ENCODE data around the gene GSTP1. TPM values are rescaled to one million over a fixed set of nuclear protein-coding genes. Genes with fewer than 3 reads are reported as not detected.

GSTP1 gene
- total RNA-seq, 1 donor from 2014 or later, result 436 TPM

- H3K9me3 ChIP-seq (ENCODE audit: low read depth), result no peaks in the 10 kb centered on the region
- no peak within 1 kb of the TSS for H3K27ac ChIP-seq
- peak; percentile 100 for DNase-seq (ENCODE audit: low spot score)
- Mint-ChIP-seq H3K27me3 (ENCODE audit: insufficient read depth, low read depth) (peaks cover 17% of the 10 kb centered on the region), H3K27ac (peak within 1 kb of the TSS; percentile 69), H3K9me3 (peaks cover 7% of the 10 kb centered on the region), H3K36me3 (peaks cover 2% of the 10 kb centered on the region), H3K4me3 (peak within 1 kb of the TSS; percentile 97), H3K4me1 (peaks cover 39% of the 10 kb centered on the region)
- H3K79me2 ChIP-seq (ENCODE audit: low read depth), result peaks cover 10% of the 10 kb centered on the region
- H3K4me2 ChIP-seq, result peak within 1 kb of the TSS; percentile 87
- no peaks in the 10 kb centered on the region for H3K36me3 ChIP-seq
- H3K4me3 ChIP-seq, result peak within 1 kb of the TSS; percentile 96
- no peaks in the 10 kb centered on the region for H4K20me1 ChIP-seq (ENCODE audit: low read depth)
- peaks cover 28% of the 10 kb centered on the region for H3F3A ChIP-seq (ENCODE audit: low read depth)
- peak within 1 kb of the TSS; percentile 40 for H2AFZ ChIP-seq (replicated peaks)
- no peak for TF ChIP-seq EZH2 (IDR thresholded peaks at IDR 0.05)
- TF ChIP-seq CTCF (IDR thresholded peaks at IDR 0.05), result peak; percentile 59
- no peak for TF ChIP-seq EZH2phosphoT487 (IDR thresholded peaks at IDR 0.05)
- peak within 1 kb of the TSS; percentile 68 for H3K9ac ChIP-seq
- H3K4me1 ChIP-seq, result peaks cover 29% of the 10 kb centered on the region
- H3K27me3 ChIP-seq, result peaks cover 27% of the 10 kb centered on the region
Measured at GRCh38 chr11:67606492-67607295, 23.1 kb downstream of the GSTP1 start, which contains the start of gene NDUFV1. TSS of gene NDUFV1 (plus strand) at chr11:67606936. CDS start at chr11:67607005, 69 bp downstream.

DNA sequence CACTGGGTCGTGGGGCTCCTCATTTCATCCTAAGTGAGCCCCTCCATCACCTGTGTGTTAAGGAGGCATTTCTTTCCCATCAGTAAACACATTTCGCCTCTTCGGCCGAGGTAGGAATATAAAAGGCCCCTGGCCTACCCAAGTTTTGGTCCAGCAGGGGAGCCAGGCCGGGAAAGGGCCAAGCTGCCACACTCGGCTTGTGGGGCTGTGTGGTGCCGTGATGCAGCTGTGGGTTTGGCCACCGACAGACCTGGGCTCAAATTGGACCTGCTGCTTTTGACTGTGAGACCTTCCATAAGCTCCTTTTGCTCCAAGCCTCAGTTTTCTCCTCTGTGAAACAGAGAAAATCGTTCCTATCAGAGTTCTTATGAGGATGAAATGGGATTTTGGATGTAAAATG is 23.9 kb downstream of the GSTP1 start:
- DNase-seq (ENCODE audit: low spot score), result no peak
- Histone ChIP-seq H4K20me1 (ENCODE audit: low read depth) (no peaks in the 10 kb centered on the region), H3K36me3 (no peaks in the 10 kb centered on the region), H3K4me2 (peak overlapping the region; percentile 87), H3K79me2 (ENCODE audit: low read depth) (peaks cover 10% of the 10 kb centered on the region), H3K4me3 (peak overlapping the region; percentile 96), H3K9me3 (ENCODE audit: low read depth) (no peaks in the 10 kb centered on the region), H3K4me1 (peaks cover 29% of the 10 kb centered on the region), H3K27me3 (peaks cover 24% of the 10 kb centered on the region), H2AFZ (replicated peaks) (no peak overlapping the region), H3K9ac (peak overlapping the region; percentile 68), H3F3A (ENCODE audit: low read depth) (peaks cover 28% of the 10 kb centered on the region), H3K27ac (no peak overlapping the region)
- H3K4me3 Mint-ChIP-seq, result peak overlapping the region; percentile 97
- peaks cover 39% of the 10 kb centered on the region for H3K4me1 Mint-ChIP-seq
- H3K27ac Mint-ChIP-seq, result peak overlapping the region; percentile 69
- TF ChIP-seq EZH2 (IDR thresholded peaks at IDR 0.05) (no peak), CTCF (IDR thresholded peaks at IDR 0.05) (no peak), EZH2phosphoT487 (IDR thresholded peaks at IDR 0.05) (no peak)
- H3K36me3 Mint-ChIP-seq, result peaks cover 4% of the 10 kb centered on the region
- H3K9me3 Mint-ChIP-seq, result peaks cover 7% of the 10 kb centered on the region
- H3K27me3 Mint-ChIP-seq (ENCODE audit: insufficient read depth, low read depth), result peaks cover 17% of the 10 kb centered on the region

- H3F3A ChIP-seq (ENCODE audit: low read depth), result peaks cover 22% of the 10 kb centered on the region
- Mint-ChIP-seq H3K27me3 (ENCODE audit: insufficient read depth, low read depth) (peaks cover 13% of the 10 kb centered on the region), H3K4me3 (peak overlapping the region; percentile 97), H3K9me3 (no peaks in the 10 kb centered on the region), H3K4me1 (peaks cover 32% of the 10 kb centered on the region), H3K27ac (no peak overlapping the region), H3K36me3 (peaks cover 5% of the 10 kb centered on the region)
- H3K9me3 ChIP-seq (ENCODE audit: low read depth), result no peaks in the 10 kb centered on the region
- no peak for TF ChIP-seq EZH2phosphoT487 (IDR thresholded peaks at IDR 0.05)
- TF ChIP-seq EZH2 (IDR thresholded peaks at IDR 0.05), result no peak
- no peak overlapping the region for H3K4me3 ChIP-seq
- H3K4me1 ChIP-seq, result peaks cover 22% of the 10 kb centered on the region
- peaks cover 16% of the 10 kb centered on the region for H3K27me3 ChIP-seq
- no peak overlapping the region for H2AFZ ChIP-seq (replicated peaks)
- no peak overlapping the region for H3K9ac ChIP-seq
- no peak overlapping the region for H3K27ac ChIP-seq
- peaks cover 10% of the 10 kb centered on the region for H3K79me2 ChIP-seq (ENCODE audit: low read depth)
- no peaks in the 10 kb centered on the region for H3K36me3 ChIP-seq
- no peak overlapping the region for H3K4me2 ChIP-seq
- DNase-seq (ENCODE audit: low spot score), result no peak
- no peaks in the 10 kb centered on the region for H4K20me1 ChIP-seq (ENCODE audit: low read depth)
Measured at GRCh38 chr11:67608486-67608885, 24.9 kb downstream of the GSTP1 start.

- Mint-ChIP-seq H3K27ac (no peak overlapping the region), H3K9me3 (no peaks in the 10 kb centered on the region), H3K36me3 (peaks cover 5% of the 10 kb centered on the region), H3K27me3 (ENCODE audit: insufficient read depth, low read depth) (peaks cover 11% of the 10 kb centered on the region), H3K4me3 (peak overlapping the region; percentile 64), H3K4me1 (peaks cover 29% of the 10 kb centered on the region)
- H3F3A ChIP-seq (ENCODE audit: low read depth), result peaks cover 20% of the 10 kb centered on the region
- peaks cover 10% of the 10 kb centered on the region for H3K79me2 ChIP-seq (ENCODE audit: low read depth)
- TF ChIP-seq EZH2phosphoT487 (IDR thresholded peaks at IDR 0.05) (no peak), CTCF (IDR thresholded peaks at IDR 0.05) (no peak), EZH2 (IDR thresholded peaks at IDR 0.05) (no peak)
- H2AFZ ChIP-seq (replicated peaks), result no peak overlapping the region
- peaks cover 25% of the 10 kb centered on the region for H3K4me1 ChIP-seq
- no peak overlapping the region for H3K4me3 ChIP-seq
- H3K4me2 ChIP-seq, result no peak overlapping the region
- H3K27me3 ChIP-seq, result peaks cover 14% of the 10 kb centered on the region
- no peak overlapping the region for H3K9ac ChIP-seq
- H3K36me3 ChIP-seq, result no peaks in the 10 kb centered on the region
- H3K27ac ChIP-seq, result no peak overlapping the region
- no peaks in the 10 kb centered on the region for H4K20me1 ChIP-seq (ENCODE audit: low read depth)
- no peak for DNase-seq (ENCODE audit: low spot score)
- H3K9me3 ChIP-seq (ENCODE audit: low read depth), result no peaks in the 10 kb centered on the region
Measured at GRCh38 chr11:67609316-67609715, 25.7 kb downstream of the GSTP1 start.

Data from neural progenitor cell (in vitro differentiated cells).